RPMI7951 (cell line): ENCODE measurements around the gene GIPC3. TPM values are rescaled to one million over a fixed set of nuclear protein-coding genes. Genes with fewer than 3 reads are reported as not detected.
A peak's percentile ranks its signal among the peaks of the same experiment; 100 is the strongest.

ENCODE experiments used
- DNase-seq: peaks from one replicate; pipeline ENCODE4 v3.0.0-alpha.2; 2012; ENCODE audit warnings: low read depth
- total RNA-seq: library from RNA; depleted of rRNA; stranded (reverse); fragments of >200 nt; shearing (Covaris generic); gene quantifications from 2 replicates; pipeline ENCODE4 v1.2.3, GENCODE V29; 2014; rRNA removed

The GIPC3 gene
- total RNA-seq = 0.49 and 0.96 TPM in 2 replicates

GRCh38 chr19:3585301-3586126, at the start of gene GIPC3:
Gene GIPC3, plus strand, starts transcription at chr19:3585478. Its CDS starts 120 bp downstream, at chr19:3585598.
- DNase-seq = no peak

GRCh38 chr19:3535563-3535965, 49.7 kb upstream of the GIPC3 start:
- DNase-seq = no peak

GRCh38 chr19:3535981-3536380, 49.3 kb upstream of the GIPC3 start:
- no peak for DNase-seq

GRCh38 chr19:3536429-3537100, 48.7 kb upstream of the GIPC3 start:
- peak; percentile 90 for DNase-seq

- DNase-seq = peak; percentile 46
These were observed 48.2 kb upstream of the GIPC3 start for GRCh38 chr19:3537101-3537437.

- DNase-seq = peak; percentile 44
These were observed 47.6 kb upstream of the GIPC3 start for GRCh38 chr19:3537438-3538240.

- DNase-seq = no peak
These were observed 46.9 kb upstream of the GIPC3 start for GRCh38 chr19:3538258-3538929.

- peak; percentile 68 for DNase-seq
These were observed 46.1 kb upstream of the GIPC3 start, which contains the start of gene TEKTIP1 for GRCh38 chr19:3538965-3539755. Gene TEKTIP1, plus strand, starts transcription at chr19:3539174. Its CDS starts 4 bp downstream, at chr19:3539178.

- no peak for DNase-seq
These were observed 45.5 kb upstream of the GIPC3 start for GRCh38 chr19:3539756-3540118.

GRCh38 chr19:3543150-3544057, 41.9 kb upstream of the GIPC3 start:
- DNase-seq = no peak

- no peak for DNase-seq
These were observed 41.3 kb upstream of the GIPC3 start for GRCh38 chr19:3544058-3544376.

GRCh38 chr19:3544742-3545668, 40.3 kb upstream of the GIPC3 start:
- DNase-seq = peak; percentile 53

- DNase-seq = no peak
These were observed 39.6 kb upstream of the GIPC3 start for GRCh38 chr19:3545669-3546034.

GRCh38 chr19:3546119-3546518, 39.2 kb upstream of the GIPC3 start:
- no peak for DNase-seq

- no peak for DNase-seq
These were observed 38.0 kb upstream of the GIPC3 start for GRCh38 chr19:3547301-3547731.

- DNase-seq = no peak
These were observed 37.5 kb upstream of the GIPC3 start for GRCh38 chr19:3547767-3548282.

- no peak for DNase-seq
These were observed 36.7 kb upstream of the GIPC3 start for GRCh38 chr19:3548606-3549005.

GRCh38 chr19:3549816-3550215, 35.5 kb upstream of the GIPC3 start:
- DNase-seq = no peak
